HG03108 (cell line): ENCODE data around the gene CARMIL3.
"Not testable (repeated sequence)": the region's sequence is repeated elsewhere in the genome, so short reads cannot be mapped to it uniquely, and the experiment has no call there.

Source experiments
- ATAC-seq: cut with Tn5 transposase; IDR thresholded peaks from one replicate; pipeline ENCODE4 v1.9.1; 2021; ENCODE audit warnings: moderate library complexity; ENCODE audit not compliant: unreplicated experiment

CARMIL3 gene

DNA sequence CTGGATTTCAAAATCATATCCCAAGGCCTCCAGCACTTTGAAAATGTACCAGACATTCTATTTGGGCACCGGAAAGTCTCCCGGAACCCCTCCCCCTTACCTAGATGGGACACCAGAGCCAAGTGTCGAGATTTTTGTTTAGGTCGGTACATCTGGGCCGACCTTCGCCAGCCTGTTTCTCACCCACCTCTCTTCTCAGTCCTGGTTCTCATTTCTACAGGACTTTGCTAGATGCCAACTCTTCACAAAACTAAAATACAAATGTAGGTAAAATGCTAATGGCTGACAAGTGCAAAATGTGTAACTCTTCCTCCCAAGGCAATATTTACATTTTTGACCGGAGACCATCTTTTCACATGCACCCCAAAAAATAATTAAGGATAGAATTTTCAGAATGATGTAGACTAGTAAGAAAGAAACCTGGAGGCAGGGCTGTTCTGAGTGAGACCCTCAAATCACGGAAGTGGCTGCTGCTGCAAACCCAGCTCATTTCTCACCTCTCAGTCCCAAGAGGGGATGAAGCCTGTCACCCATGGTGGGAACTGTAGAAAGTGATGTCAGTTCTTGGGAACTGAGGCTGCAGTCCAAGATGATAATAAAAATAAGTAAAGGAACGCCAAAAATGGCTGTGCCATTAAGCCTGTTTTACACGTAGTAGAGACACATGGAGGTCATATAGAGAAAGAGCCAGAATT is 14.7 kb upstream of the CARMIL3 start:
- not testable (repeated sequence) for ATAC-seq

DNA sequence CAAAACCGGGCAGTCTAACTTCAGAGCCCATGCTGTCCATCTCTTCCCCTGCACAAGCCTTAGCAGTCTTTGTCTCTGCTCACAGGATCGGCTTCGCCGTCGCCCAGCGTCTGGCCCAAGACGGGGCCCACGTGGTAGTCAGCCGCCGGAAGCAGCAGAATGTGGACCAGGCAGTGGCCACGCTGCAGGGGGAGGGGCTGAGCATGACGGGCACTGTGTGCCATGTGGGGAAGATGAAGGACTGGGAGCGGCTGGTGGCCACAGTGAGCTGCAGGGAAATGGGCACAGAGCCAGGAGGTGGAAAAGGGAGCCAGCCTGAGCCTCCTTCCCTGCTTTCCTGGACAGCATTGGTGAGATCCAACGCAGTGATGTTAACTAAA is 14.2 kb upstream of the CARMIL3 start:
- ATAC-seq, result no peak

DNA sequence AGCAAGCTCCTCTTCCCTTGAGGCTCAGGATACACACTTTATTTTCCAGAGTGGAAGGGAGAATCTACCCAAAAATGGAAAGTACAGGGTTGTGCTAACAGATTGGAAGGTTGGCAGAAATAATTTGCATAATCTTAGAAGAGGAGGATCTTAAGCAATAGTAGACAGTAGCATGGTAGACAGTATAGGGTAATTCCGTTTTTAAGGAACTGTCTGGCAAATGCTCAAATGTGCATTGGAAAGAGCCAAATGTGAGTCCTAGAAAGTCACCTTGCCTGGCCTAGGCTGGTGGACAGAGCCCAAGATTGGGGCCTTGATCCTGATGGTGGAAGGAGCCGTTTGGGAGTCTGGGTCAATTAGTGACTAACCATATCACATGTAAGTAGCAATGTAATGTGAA is 13.1 kb upstream of the CARMIL3 start:
- no peak for ATAC-seq

DNA sequence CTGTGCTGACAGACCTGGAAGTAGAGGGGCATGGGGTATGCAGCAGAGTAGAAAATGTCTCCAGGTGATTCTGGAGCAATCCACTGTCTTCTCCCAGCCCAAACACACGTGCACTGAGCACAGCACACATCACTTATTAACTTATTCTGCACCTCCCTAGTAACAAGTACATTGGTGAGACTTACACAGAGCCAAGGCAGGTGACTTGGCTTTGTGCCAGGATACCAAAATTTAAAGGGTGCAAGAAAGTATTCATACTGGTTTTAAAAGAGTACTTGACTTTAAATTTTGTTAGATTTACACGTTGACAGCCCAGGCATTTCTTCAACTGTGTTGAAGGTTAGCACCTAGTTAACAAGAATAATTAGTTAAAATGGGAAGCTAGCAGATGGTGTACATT is 11.1 kb upstream of the CARMIL3 start:
- ATAC-seq, result no peak

- ATAC-seq, result no peak
Observed at GRCh38 chr14:24042746-24043145, 9.1 kb upstream of the CARMIL3 start.

- ATAC-seq, result not testable (repeated sequence)
Observed at GRCh38 chr14:24049002-24049401, 2.8 kb upstream of the CARMIL3 start.

DNA sequence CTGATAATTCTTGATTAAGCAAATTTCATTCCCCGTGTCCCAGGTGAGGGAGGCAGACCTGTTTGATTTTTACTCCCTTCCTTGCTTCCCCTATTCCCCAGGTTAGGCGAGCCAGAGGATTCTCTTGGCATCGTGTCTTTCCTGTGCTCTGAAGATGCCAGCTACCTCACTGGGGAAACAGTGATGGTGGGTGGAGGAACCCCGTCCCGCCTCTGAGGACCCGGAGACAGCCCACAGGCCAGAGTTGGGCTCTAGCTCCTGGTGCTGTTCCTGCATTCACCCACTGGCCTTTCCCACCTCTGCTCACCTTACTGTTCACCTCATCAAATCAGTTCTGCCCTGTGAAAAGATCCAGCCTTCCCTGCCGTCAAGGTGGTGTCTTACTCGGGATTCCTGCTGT is 1.1 kb upstream of the CARMIL3 start:
- not testable (repeated sequence) for ATAC-seq

DNA sequence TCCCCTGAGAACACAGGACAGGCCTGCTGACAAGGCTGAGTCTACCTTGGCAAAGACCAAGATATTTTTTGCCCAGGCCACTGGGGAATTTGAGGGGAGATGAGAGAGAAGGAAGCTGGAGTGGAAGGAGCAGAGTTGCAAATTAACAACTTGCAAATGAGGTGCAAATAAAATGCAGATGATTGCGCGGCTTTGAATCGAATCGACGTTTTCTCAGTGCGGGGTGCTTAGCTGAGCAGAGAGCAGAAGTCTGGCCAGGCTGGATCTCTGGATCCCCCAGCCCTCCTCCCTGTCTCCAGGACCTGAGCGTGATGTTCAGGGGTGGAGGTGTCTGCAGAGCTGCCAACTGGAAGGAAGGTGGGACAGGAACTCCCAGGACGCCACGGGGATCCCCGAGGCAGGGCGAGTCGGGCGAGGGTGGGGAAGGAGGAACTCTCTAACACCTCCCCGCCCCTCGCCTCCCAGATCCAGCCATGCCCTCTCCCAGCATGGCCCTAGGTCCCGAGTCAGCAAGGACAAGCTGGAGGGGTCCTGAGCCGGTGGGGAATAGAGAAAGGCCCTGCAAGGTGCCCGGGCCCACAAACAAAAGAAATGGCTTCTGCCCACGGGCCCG is 527 bp upstream of the CARMIL3 start:
- ATAC-seq, result no peak

GRCh38 chr14:24052656-24053547 is 1.1 kb downstream of the CARMIL3 start:
- no peak for ATAC-seq

- ATAC-seq, result no peak
Observed at GRCh38 chr14:24053548-24054323, 1.9 kb downstream of the CARMIL3 start.

GRCh38 chr14:24054324-24054641 is 2.5 kb downstream of the CARMIL3 start:
- ATAC-seq, result no peak

DNA sequence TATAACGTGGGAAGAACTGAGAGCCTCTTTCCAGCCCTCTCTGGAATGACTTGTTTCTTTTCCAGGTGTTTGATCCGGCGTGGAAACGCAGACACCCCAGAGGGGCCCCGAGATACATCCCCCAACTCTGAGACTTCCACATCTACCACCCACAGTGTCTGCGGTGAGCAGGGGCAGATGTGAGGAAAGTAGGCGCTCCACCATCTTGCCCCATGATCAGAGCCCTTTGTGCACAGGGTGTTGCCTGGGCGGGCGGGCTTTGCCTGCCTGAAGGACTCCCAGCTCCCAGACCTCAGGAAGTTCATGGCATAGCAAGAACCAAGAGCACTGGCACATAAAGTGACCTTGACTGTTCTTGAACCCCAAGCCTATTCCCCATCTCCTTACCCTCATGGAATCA is 2.8 kb downstream of the CARMIL3 start:
- ATAC-seq, result no peak

DNA sequence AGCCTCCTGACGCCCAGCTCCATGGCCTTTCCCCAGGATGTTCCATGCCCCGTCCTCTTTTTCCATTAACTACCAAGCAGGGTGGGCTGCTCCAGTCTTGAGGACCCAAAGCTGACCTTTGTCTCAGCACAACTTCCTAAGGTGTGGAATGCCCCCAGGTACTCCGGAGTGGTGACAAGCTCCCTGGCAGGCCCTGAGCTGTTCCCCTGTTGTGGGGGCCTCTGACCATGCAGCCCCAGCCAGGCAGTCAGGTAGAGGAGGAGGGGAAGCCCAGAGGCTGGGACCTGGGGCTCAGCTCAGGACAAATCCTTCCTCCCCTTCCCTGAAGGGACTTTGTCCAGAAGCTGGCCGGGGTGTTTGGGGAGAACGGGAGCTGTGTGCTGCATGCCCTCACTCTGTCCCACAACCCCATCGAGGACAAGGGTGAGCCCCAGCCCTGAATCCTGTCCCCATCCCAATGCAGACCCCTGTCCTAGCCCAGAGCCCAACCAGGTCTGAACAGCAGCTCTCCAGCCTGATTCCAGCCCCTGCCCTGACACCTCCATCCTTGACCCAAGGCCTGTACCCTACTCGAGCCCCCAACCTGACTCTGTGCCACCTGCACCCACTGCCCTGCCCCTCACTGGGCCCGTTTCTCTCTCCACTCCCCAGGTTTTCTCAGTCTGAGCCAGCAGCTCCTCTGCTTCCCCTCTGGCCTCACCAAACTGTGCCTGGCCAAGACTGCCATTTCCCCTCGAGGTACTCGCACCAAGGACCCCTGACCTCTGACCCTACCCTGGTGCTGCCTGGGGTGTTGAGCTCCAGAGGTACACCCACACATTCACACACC is 4.4 kb downstream of the CARMIL3 start:
- ATAC-seq, result no peak

DNA sequence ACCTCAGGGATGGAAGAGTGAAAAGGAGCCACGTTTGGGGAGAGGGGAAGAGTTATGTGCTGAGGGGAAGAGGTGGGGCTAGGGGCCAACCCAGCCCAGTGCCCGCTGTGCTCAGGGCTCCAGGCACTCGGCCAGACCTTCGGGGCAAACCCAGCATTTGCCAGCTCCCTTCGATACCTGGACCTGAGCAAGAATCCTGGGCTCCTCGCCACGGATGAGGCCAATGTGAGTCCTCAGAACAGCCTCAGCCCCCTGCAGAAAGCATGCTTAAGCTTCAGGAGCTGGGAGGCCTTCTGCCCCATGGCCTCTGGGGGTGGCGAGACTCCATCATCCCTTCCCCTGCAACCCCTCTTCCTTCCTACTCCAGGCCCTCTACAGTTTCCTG is 5.0 kb downstream of the CARMIL3 start:
- ATAC-seq, result no peak

GRCh38 chr14:24057271-24057670 is 5.5 kb downstream of the CARMIL3 start:
- ATAC-seq, result no peak

DNA sequence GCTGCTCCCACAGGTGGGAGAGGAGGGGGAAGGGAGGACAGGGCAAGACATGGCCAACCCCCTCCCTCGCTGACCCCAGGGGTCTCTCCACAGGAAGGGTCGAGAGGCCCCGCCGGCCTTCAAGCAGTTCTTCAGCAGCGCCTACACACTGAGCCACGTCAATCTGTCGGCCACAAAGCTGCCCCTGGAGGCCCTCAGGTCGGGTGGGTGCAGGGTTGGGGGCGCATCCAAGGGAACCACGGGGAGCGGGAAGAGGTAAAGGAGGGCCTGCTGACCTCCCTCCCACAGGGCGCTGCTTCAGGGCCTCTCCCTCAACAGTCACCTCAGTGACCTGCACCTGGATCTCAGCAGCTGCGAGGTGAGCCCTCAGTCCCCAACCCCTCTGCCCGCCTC is 6.1 kb downstream of the CARMIL3 start:
- no peak for ATAC-seq

GRCh38 chr14:24058260-24058950 is 6.6 kb downstream of the CARMIL3 start:
- ATAC-seq, result no peak

GRCh38 chr14:24058951-24059475 is 7.2 kb downstream of the CARMIL3 start:
- ATAC-seq, result no peak

GRCh38 chr14:24059841-24060388 is 8.1 kb downstream of the CARMIL3 start:
- ATAC-seq, result no peak
